H7 (cell line): Measurements from ENCODE around the gene GAS5. TPM values are rescaled to one million over a fixed set of nuclear protein-coding genes. Genes with fewer than 3 reads are reported as not detected.
"Not testable (repeated sequence)": the region's sequence is repeated elsewhere in the genome, so short reads cannot be mapped to it uniquely, and the experiment has no call there.

Experiments used
- DNase-seq: peaks from one replicate; pipeline ENCODE4 v3.0.0; 2012
- H3K27me3 ChIP-seq: 2 replicates; pipeline ENCODE4 v1.6.0; 2011; ENCODE audit warnings: mild to moderate bottlenecking, low read length; ENCODE audit not compliant: control insufficient read depth, insufficient read depth
- H3K36me3 ChIP-seq: replicated peaks from 2 replicates; pipeline ENCODE4 v1.5.1; 2011; ENCODE audit warnings: low read length; ENCODE audit not compliant: control insufficient read depth, insufficient read depth
- H3K4me3 ChIP-seq: 2 replicates; pipeline ENCODE4 v1.5.1; 2011; ENCODE audit warnings: low read depth, mild to moderate bottlenecking, control low read depth, low read length, moderate library complexity; ENCODE audit not compliant: insufficient read depth
- total RNA-seq: library from RNA; depleted of rRNA; stranded (reverse); fragments of >200 nt; shearing (Covaris generic); gene quantifications from 2 replicates; pipeline ENCODE4 v1.2.3, GENCODE V29; 2014

GAS5 gene
- total RNA-seq, 1 experiment from 2014 or later = 937 TPM

- H3K4me3 ChIP-seq = no peak overlapping the region
- DNase-seq = no peak
- H3K27me3 ChIP-seq = no peaks in the 10 kb centered on the region
- H3K36me3 ChIP-seq = no peaks in the 10 kb centered on the region; the same call in 1 of the 2 replicates
These were observed 19.2 kb upstream of the GAS5 start for GRCh38 chr1:173886746-173887611.

- H3K27me3 ChIP-seq = no peaks in the 10 kb centered on the region
- H3K4me3 ChIP-seq = no peak overlapping the region
- DNase-seq = no peak
- no peaks in the 10 kb centered on the region; the same call in 1 of the 2 replicates for H3K36me3 ChIP-seq
These were observed 16.9 kb upstream of the GAS5 start for GRCh38 chr1:173884701-173885100.

GRCh38 chr1:173881117-173881516 lies 13.3 kb upstream of the GAS5 start:
- DNase-seq, H3K36me3 ChIP-seq, H3K4me3 ChIP-seq, H3K27me3 ChIP-seq: not testable (repeated sequence)

- H3K4me3 ChIP-seq = no peak overlapping the region
- no peaks in the 10 kb centered on the region for H3K27me3 ChIP-seq
- no peak for DNase-seq
- peaks cover 3% of the 10 kb centered on the region; the same call in 1 of the 2 replicates for H3K36me3 ChIP-seq
These were observed 10.5 kb upstream of the GAS5 start for GRCh38 chr1:173878251-173878650.

GRCh38 chr1:173876732-173877131 lies 8.9 kb upstream of the GAS5 start:
- no peak for DNase-seq
- Histone ChIP-seq H3K27me3 (no peaks in the 10 kb centered on the region), H3K36me3 (peaks cover 3% of the 10 kb centered on the region; the same call in 1 of the 2 replicates)

GRCh38 chr1:173871500-173871899 lies 3.7 kb upstream of the GAS5 start:
- no peak overlapping the region for H3K4me3 ChIP-seq
- H3K36me3 ChIP-seq = peaks cover 10% of the 10 kb centered on the region
- no peak for DNase-seq
- no peaks in the 10 kb centered on the region for H3K27me3 ChIP-seq

More at GRCh38 chr1:173876732-173877131, 8.9 kb upstream of the GAS5 start:
- no peak overlapping the region for H3K4me3 ChIP-seq

- no peak for DNase-seq
- no peak overlapping the region for H3K4me3 ChIP-seq
- H3K27me3 ChIP-seq = no peaks in the 10 kb centered on the region
- peaks cover 14% of the 10 kb centered on the region for H3K36me3 ChIP-seq
These were observed 3.3 kb upstream of the GAS5 start for GRCh38 chr1:173871091-173871490.

GRCh38 chr1:173870252-173871075 lies 2.7 kb upstream of the GAS5 start:
- no peak overlapping the region for H3K4me3 ChIP-seq
- H3K27me3 ChIP-seq = no peaks in the 10 kb centered on the region
- H3K36me3 ChIP-seq = peaks cover 19% of the 10 kb centered on the region
- DNase-seq = no peak

- Histone ChIP-seq H3K4me3 (peak overlapping the region; percentile 79), H3K36me3 (peaks cover 28% of the 10 kb centered on the region), H3K27me3 (no peaks in the 10 kb centered on the region)
- DNase-seq = no peak
These were observed 1.2 kb upstream of the GAS5 start for GRCh38 chr1:173869021-173869359.

- Histone ChIP-seq H3K4me3 (peak within 1 kb of the TSS; percentile 97), H3K27me3 (no peaks in the 10 kb centered on the region), H3K36me3 (peaks cover 32% of the 10 kb centered on the region)
- DNase-seq = peak; percentile 98
These were observed 654 bp upstream of the GAS5 start, which contains the start of gene ZBTB37 for GRCh38 chr1:173868266-173869020. Gene ZBTB37, plus strand, starts transcription at chr1:173868380. Its CDS starts 1,846 bp downstream, at chr1:173870226.

GRCh38 chr1:173867141-173867752 lies 542 bp downstream of the GAS5 start:
- H3K4me3 ChIP-seq = peak overlapping the region; percentile 97
- DNase-seq = no peak
- peaks cover 32% of the 10 kb centered on the region for H3K36me3 ChIP-seq
- H3K27me3 ChIP-seq = no peaks in the 10 kb centered on the region

GRCh38 chr1:173866413-173867115 lies 1.2 kb downstream of the GAS5 start:
- DNase-seq = no peak
- Histone ChIP-seq H3K36me3 (peaks cover 32% of the 10 kb centered on the region), H3K27me3 (no peaks in the 10 kb centered on the region), H3K4me3 (peak overlapping the region; percentile 97)

GRCh38 chr1:173865468-173866164 lies 2.2 kb downstream of the GAS5 start:
- no peak for DNase-seq
- peaks cover 29% of the 10 kb centered on the region for H3K36me3 ChIP-seq
- H3K27me3 ChIP-seq = no peaks in the 10 kb centered on the region
- peak overlapping the region; percentile 97 for H3K4me3 ChIP-seq
